A549 (cell line): ENCODE measurements around the gene PPP3CA. TPM values are rescaled to one million over a fixed set of nuclear protein-coding genes. Genes with fewer than 3 reads are reported as not detected.

ENCODE experiments used
- ATAC-seq, 2 experiments: fragments of 200-7000 bp in 1 of 2; fragments of >200 bp in 1 of 2; cut with Nextera tagmentation in 1 of 2; cut with Tn5 transposase in 1 of 2; 3 replicates each; pipeline versions ENCODE4 v1.8.0 to v1.9.1; 2018 to 2020; ENCODE audit warnings: mild to moderate bottlenecking in 1 of 2, moderate library complexity in 1 of 2
- CTCF ChIA-PET: fragments of 300-600 bp; sonication (Branson Sonifier 250); formaldehyde crosslinking; extraction: SDS; loops from one replicate; lab custom pipeline; 2021; ENCODE audit warnings: antibody characterized with exemption, inconsistent platforms; lab: Yijun Ruan, JAX
- POLR2A ChIA-PET: fragments of 350-600 bp; formaldehyde crosslinking; extraction: SDS; loops from one replicate; lab custom pipeline; 2021; ENCODE audit warnings: antibody characterized with exemption, inconsistent platforms; lab: Yijun Ruan, JAX
- DNase-seq, 2 experiments: peaks; one replicate each; pipeline versions ENCODE4 v3.0.0 to v3.0.0-alpha.2; 2011 to 2016; ENCODE audit warnings: low read depth in 1 of 2, low spot score in 1 of 2
- FAIRE-seq: peaks from 2 replicates; lab custom pipeline; 2011; peaks lifted over from hg19 to GRCh38; lab: Jason Lieb, UNC
- H3K27ac ChIP-seq, 2 experiments: fragments of >200 bp; sonication (Bioruptor Twin); formaldehyde crosslinking; 3 replicates each; pipeline ENCODE4 v1.5.1; 2016 to 2017
- H3K4me1 ChIP-seq: fragments of >200 bp; sonication (Bioruptor Twin); formaldehyde crosslinking; 3 replicates; pipeline ENCODE4 v1.6.1; 2016
- H3K4me2 ChIP-seq: fragments of >200 bp; sonication (Bioruptor Twin); formaldehyde crosslinking; 3 replicates; pipeline ENCODE4 v1.6.1; 2016
- H3K4me3 ChIP-seq: fragments of >200 bp; sonication (Bioruptor Twin); formaldehyde crosslinking; 3 replicates; pipeline ENCODE4 v1.5.1; 2016
- H3K9me3 ChIP-seq: fragments of >200 bp; sonication (Bioruptor Twin); formaldehyde crosslinking; 3 replicates; pipeline ENCODE4 v1.6.1; 2016
- BCL3 ChIP-seq: fragments of >200 bp; sonication (Bioruptor Twin); formaldehyde crosslinking; IDR thresholded peaks from 3 replicates; pipeline ENCODE4 v1.6.1; 2016
- BHLHE40 ChIP-seq: IDR thresholded peaks from 2 replicates; pipeline ENCODE4 v1.6.1; 2012; ENCODE audit warnings: low read depth, low read length, inconsistent platforms
- CBX2 ChIP-seq: fragments of 200-600 bp; sonication (generic); IDR thresholded peaks from 2 replicates; pipeline ENCODE4 v1.6.1; 2016; ENCODE audit warnings: low read depth, mild to moderate bottlenecking, borderline replicate concordance
- CHD4 ChIP-seq: fragments of 200-600 bp; sonication (generic); IDR thresholded peaks from 2 replicates; pipeline ENCODE4 v1.6.1; 2016; ENCODE audit warnings: antibody characterized with exemption, mild to moderate bottlenecking, borderline replicate concordance
- CTCF ChIP-seq: fragments of >200 bp; sonication (Bioruptor Twin); formaldehyde crosslinking; IDR thresholded peaks from 3 replicates; pipeline ENCODE4 v1.5.1; 2016
- EHF ChIP-seq: fragments of 250-450 bp; sonication (Bioruptor Pico); IDR thresholded peaks from 2 replicates; pipeline ENCODE4 v1.5.0; 2020; ENCODE audit warnings: mild to moderate bottlenecking
- FOSB ChIP-seq: fragments of 250-450 bp; sonication (Bioruptor Pico); IDR thresholded peaks from 2 replicates; pipeline ENCODE4 v1.5.0; 2020; ENCODE audit warnings: mild to moderate bottlenecking, moderate library complexity
- FOSL2 ChIP-seq, 2 experiments: fragments of 450-650 bp in 1 of 2; fragments of >200 bp in 1 of 2; sonication (Bioruptor Twin) in 1 of 2; formaldehyde crosslinking; IDR thresholded peaks; 2 replicates each; pipeline versions ENCODE4 v1.5.0 to v1.6.1; 2016 to 2020; ENCODE audit warnings: mild to moderate bottlenecking in 1 of 2, moderate library complexity in 1 of 2
- HES2 ChIP-seq: fragments of >200 bp; sonication (Bioruptor Twin); formaldehyde crosslinking; IDR thresholded peaks from 2 replicates; pipeline ENCODE4 v1.6.1; 2016
- HOXA7 ChIP-seq: fragments of 250-450 bp; sonication (Bioruptor Pico); IDR thresholded peaks from 2 replicates; pipeline ENCODE4 v1.5.0; 2020; ENCODE audit warnings: mild to moderate bottlenecking, moderate library complexity
- JUN ChIP-seq, 2 experiments: fragments of >200 bp; sonication (Bioruptor Twin); formaldehyde crosslinking; IDR thresholded peaks; 2 replicates in 1 of 2; 3 replicates in 1 of 2; pipeline ENCODE4 v1.6.1; 2016 to 2017
- MAX ChIP-seq: IDR thresholded peaks from 2 replicates; pipeline ENCODE4 v1.6.1; 2012
- MAZ ChIP-seq: fragments of 150-350 bp; IDR thresholded peaks from 2 replicates; pipeline ENCODE4 v1.6.1; 2014; ENCODE audit warnings: antibody characterized with exemption, low read depth, low read length, borderline replicate concordance
- POLR2AphosphoS2 ChIP-seq: conservative IDR thresholded peaks from 2 replicates; pipeline ENCODE4 v1.6.1; 2012; ENCODE audit warnings: low read length, improper control_type of control experiment, inconsistent platforms
- RCOR1 ChIP-seq: fragments of 150-350 bp; IDR thresholded peaks from 2 replicates; pipeline ENCODE4 v1.6.1; 2014; ENCODE audit warnings: antibody characterized with exemption, low read length, low read depth
- REST ChIP-seq: fragments of 200-600 bp; sonication (generic); IDR thresholded peaks from 2 replicates; pipeline ENCODE4 v1.6.1; 2016; ENCODE audit warnings: antibody characterized with exemption, mild to moderate bottlenecking, moderate library complexity
- TFCP2L1 ChIP-seq: fragments of 250-450 bp; sonication (Bioruptor Pico); IDR thresholded peaks from 2 replicates; pipeline ENCODE4 v1.5.0; 2021; ENCODE audit warnings: mild to moderate bottlenecking
- TP53 ChIP-seq: fragments of 250-450 bp; sonication (Bioruptor Pico); IDR thresholded peaks from 2 replicates; pipeline ENCODE4 v1.5.0; 2021; ENCODE audit warnings: mild to moderate bottlenecking, moderate library complexity
- USF2 ChIP-seq: fragments of 450-650 bp; IDR thresholded peaks from 2 replicates; pipeline ENCODE4 v1.6.1; 2014; ENCODE audit warnings: antibody characterized with exemption
- ZFP36 ChIP-seq: fragments of 450-650 bp; IDR thresholded peaks from 2 replicates; pipeline ENCODE4 v1.6.1; 2014; ENCODE audit warnings: borderline replicate concordance; ENCODE audit not compliant: partially characterized antibody
- WGBS: methylation state at CpG from one replicate; pipeline ENCODE4 v1.1.6; 2017; ENCODE audit errors: missing lambda C conversion rate; 5-methylcytosine and 5-hydroxymethylcytosine counted together
- polyA plus RNA-seq, 4 experiments: library from polyadenylated mRNA; depleted of rRNA in 3 of 4; stranded (reverse); fragments of >200 nt; fragmentation: RNase III in 1 of 4; extraction: RNeasy Plus Mini Kit Qiagen cat#74134 plus additional on column Dnase treatment in 1 of 4; gene quantifications; 2 replicates in 3 of 4; 3 replicates in 1 of 4; pipeline ENCODE4 v1.2.3, GENCODE V29; 2011 to 2017

Gene PPP3CA
- polyA plus RNA-seq, 2 of the 4 experiments (the other 2 are of a cell fraction) = 21.4 to 42.4 TPM

GRCh38 chr4:101332424-101332823 is 14.9 kb downstream of the PPP3CA start:
- H3K9me3 ChIP-seq = no peaks in the 10 kb centered on the region
- peaks cover 11% of the 10 kb centered on the region for H3K4me1 ChIP-seq
- TF ChIP-seq CHD4 = no peak
- peak; percentile 78 for TF ChIP-seq REST
- no peak overlapping the region for H3K27ac ChIP-seq
- H3K4me2 ChIP-seq = no peak overlapping the region
- H3K4me3 ChIP-seq = no peak overlapping the region
- ATAC-seq (no peak), DNase-seq (no peak), FAIRE-seq (no peak)
- ChIA-PET POLR2A (no interaction called here), CTCF (interaction anchor here (1.0 to 1.5 kb wide), 2 partner anchors 11 to 26 kb away, joined by 3 read pairs; no protein-coding TSS in a partner anchor)
- 83% methylated on average over 4 of the region's 4 CpGs for WGBS

GRCh38 chr4:101331017-101331416 is 16.3 kb downstream of the PPP3CA start:
- 85% methylated on average over 1 of the region's 1 CpG for WGBS
- no peak overlapping the region for H3K4me2 ChIP-seq

GRCh38 chr4:101329592-101329991 is 17.7 kb downstream of the PPP3CA start:
- CTCF ChIA-PET = no interaction called here
- TF ChIP-seq FOSL2 (IDR thresholded peaks at IDR 0.05) (no peak), FOSL2 (CRISPR knock-in tag; IDR thresholded peaks at IDR 0.05) (no peak), FOSB (CRISPR knock-in tag) (no peak), JUN (IDR thresholded peaks at IDR 0.05) (no peak), CTCF (no peak), HOXA7 (CRISPR knock-in tag) (no peak), ZFP36 (no peak), MAZ (no peak), BCL3 (no peak), POLR2AphosphoS2 (no peak), REST (no peak), CBX2 (no peak), TP53 (CRISPR knock-in tag) (no peak), MAX (no peak), EHF (no peak), BHLHE40 (no peak)

More at GRCh38 chr4:101331017-101331416, 16.3 kb downstream of the PPP3CA start:
- CTCF ChIA-PET = no interaction called here
- H3K9me3 ChIP-seq = no peaks in the 10 kb centered on the region
- no peak overlapping the region for H3K27ac ChIP-seq
- H3K4me1 ChIP-seq = peaks cover 8% of the 10 kb centered on the region; the same call in 2 of the 3 replicates
- TF ChIP-seq JUN (IDR thresholded peaks at IDR 0.05) (no peak), RCOR1 (no peak), USF2 (no peak), TP53 (CRISPR knock-in tag) (no peak), TFCP2L1 (CRISPR knock-in tag) (no peak), HES2 (no peak)
- FAIRE-seq (no peak), ATAC-seq (no peak), DNase-seq (no peak)
- POLR2A ChIA-PET = no interaction called here
- no peak overlapping the region for H3K4me3 ChIP-seq

More at GRCh38 chr4:101329592-101329991, 17.7 kb downstream of the PPP3CA start:
- ATAC-seq (no peak), FAIRE-seq (no peak), DNase-seq (no peak)
- POLR2A ChIA-PET = no interaction called here
- WGBS = 100% methylated on average over 1 of the region's 1 CpG
- Histone ChIP-seq H3K4me3 (no peak overlapping the region), H3K4me2 (no peak overlapping the region), H3K4me1 (peaks cover 8% of the 10 kb centered on the region; the same call in 2 of the 3 replicates), H3K27ac (no peak overlapping the region), H3K9me3 (no peaks in the 10 kb centered on the region)
